ENCODE measurements around the gene BMP2K.

DNA sequence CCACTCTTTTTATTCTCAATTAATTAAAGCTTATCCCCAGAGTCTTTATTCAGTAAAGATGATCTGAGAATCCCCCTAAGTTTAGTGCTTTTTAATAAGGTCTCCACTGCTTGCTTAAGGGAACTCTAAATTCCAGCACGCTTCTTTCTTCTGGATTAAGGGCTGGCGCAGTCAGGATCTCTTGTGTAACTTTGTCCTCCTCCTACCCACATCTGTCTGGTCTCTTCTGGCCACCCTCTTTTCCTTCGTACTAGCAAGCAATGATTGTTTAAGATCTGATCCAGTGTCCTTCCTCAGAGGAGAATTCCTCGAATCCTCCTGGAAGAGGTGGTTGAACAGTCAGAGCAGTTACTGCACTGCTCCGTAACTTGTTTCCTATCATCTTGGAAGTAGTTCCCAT, 177.1 kb downstream of the BMP2K start:
- TF ChIP-seq POLR2A (IDR thresholded peaks at IDR 0.05; ENCODE audit: low read depth, low read length) = no peak
- no peak for TF ChIP-seq POLR2AphosphoS5 (IDR thresholded peaks at IDR 0.05; ENCODE audit: low read depth, low read length)
